ENCODE results near the gene GPC6. TPM values are rescaled to one million over a fixed set of nuclear protein-coding genes. Genes with fewer than 3 reads are reported as not detected.

GPC6 gene
- total RNA-seq, 1 donor from 2014 or later: 16.1 TPM

DNA sequence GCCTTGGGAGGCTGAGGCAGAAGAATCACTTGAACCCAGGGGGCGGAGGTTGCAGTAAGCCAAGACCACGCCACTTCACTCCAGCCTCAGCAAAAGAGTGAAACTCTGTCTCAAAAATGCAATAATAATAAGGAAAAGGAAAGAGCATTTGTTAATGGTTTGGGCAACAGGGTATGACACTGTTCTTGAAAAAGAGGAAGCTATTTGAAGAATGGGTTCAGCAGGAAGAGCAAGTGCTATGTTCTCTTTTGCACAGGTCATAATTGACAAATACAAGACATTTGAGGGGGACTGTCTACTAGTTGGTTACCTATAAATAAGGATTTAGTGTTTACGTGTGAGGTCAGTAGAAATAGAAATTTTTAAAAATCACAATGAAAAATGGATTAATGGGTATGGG lies 1034.6 kb downstream of the GPC6 start:
- peaks cover 5% of the 10 kb centered on the region for H3K4me1 Mint-ChIP-seq (ENCODE audit: unreplicated experiment)

DNA sequence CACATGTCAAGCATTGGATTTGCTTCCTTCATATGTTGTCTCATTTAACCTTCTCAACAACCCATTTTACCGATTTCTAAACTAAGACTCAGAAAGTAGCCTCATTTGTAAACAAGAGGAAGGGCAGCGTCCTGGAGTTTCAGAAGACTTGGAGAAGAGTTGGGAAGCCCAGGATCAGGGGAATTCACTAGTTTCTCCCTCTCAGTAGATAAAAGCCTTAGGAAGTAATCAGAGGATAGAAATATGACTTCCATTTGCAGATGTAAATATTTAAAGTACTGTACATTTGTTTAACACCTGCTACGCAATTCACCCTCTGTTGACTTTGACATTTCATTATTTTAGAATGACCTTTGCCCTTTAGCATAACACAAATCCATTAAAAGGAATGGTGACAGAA lies 1036.4 kb downstream of the GPC6 start:
- Mint-ChIP-seq H3K36me3 (ENCODE audit: low read depth, unreplicated experiment) (no peaks in the 10 kb centered on the region), H3K27me3 (ENCODE audit: unreplicated experiment) (no peaks in the 10 kb centered on the region), H3K9me3 (ENCODE audit: unreplicated experiment) (no peaks in the 10 kb centered on the region), H3K4me3 (ENCODE audit: unreplicated experiment) (no peak overlapping the region), H3K27ac (ENCODE audit: unreplicated experiment) (no peak overlapping the region), H3K4me1 (ENCODE audit: unreplicated experiment) (peaks cover 5% of the 10 kb centered on the region)
- TF ChIP-seq, protein P1, sequence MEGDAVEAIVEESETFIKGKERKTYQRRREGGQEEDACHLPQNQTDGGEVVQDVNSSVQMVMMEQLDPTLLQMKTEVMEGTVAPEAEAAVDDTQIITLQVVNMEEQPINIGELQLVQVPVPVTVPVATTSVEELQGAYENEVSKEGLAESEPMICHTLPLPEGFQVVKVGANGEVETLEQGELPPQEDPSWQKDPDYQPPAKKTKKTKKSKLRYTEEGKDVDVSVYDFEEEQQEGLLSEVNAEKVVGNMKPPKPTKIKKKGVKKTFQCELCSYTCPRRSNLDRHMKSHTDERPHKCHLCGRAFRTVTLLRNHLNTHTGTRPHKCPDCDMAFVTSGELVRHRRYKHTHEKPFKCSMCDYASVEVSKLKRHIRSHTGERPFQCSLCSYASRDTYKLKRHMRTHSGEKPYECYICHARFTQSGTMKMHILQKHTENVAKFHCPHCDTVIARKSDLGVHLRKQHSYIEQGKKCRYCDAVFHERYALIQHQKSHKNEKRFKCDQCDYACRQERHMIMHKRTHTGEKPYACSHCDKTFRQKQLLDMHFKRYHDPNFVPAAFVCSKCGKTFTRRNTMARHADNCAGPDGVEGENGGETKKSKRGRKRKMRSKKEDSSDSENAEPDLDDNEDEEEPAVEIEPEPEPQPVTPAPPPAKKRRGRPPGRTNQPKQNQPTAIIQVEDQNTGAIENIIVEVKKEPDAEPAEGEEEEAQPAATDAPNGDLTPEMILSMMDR (IDR thresholded peaks at IDR 0.05; ENCODE audit: unreplicated experiment): no peak
- DNase-seq (ENCODE audit: low spot score): no peak

More for the DNA sequence above, 1034.6 kb downstream of the GPC6 start:
- Mint-ChIP-seq H3K4me3 (ENCODE audit: unreplicated experiment) (no peak overlapping the region), H3K36me3 (ENCODE audit: low read depth, unreplicated experiment) (no peaks in the 10 kb centered on the region), H3K27ac (ENCODE audit: unreplicated experiment) (no peak overlapping the region), H3K27me3 (ENCODE audit: unreplicated experiment) (no peaks in the 10 kb centered on the region), H3K9me3 (ENCODE audit: unreplicated experiment) (no peaks in the 10 kb centered on the region)
- TF ChIP-seq, protein P1 (IDR thresholded peaks at IDR 0.05; ENCODE audit: unreplicated experiment): no peak
- DNase-seq (ENCODE audit: low spot score): no peak

DNA sequence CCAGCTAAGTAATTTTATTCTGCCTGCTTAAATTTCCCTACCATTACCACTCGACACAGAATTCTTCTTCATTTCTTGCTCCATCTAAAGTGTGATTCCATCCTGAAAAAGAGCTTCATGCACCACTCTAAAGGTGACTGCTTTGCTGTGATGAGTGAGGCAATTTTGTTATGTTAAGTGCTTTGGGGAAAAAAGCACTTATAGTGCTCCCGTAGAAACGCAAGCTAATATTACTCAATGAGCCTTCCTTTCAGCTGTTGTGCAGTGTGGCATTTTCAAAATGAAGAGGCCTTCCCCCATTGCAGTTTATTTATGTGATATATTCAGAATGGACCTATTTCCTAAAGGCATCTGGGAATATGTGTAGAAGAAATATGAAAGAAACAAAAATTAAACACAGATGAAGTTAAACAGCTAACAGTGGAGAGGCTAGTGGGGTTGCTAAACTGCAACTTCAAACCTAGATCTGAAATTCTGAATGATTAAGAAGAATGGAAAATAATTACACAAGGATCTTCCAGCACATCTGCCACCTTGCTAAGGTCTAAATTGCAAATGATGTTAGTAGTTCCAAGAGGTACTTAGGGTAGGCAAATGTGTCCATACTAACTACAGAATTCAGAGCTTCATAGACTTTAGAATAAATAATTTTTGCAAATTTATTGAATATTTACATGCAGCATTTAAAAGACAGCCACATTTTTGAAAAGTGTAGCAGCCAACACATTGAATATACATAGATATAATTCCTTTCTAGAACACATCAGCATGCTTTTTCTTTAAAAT lies 1041.2 kb downstream of the GPC6 start:
- TF ChIP-seq, protein P1 (IDR thresholded peaks at IDR 0.05; ENCODE audit: unreplicated experiment): no peak
- Mint-ChIP-seq H3K4me1 (ENCODE audit: unreplicated experiment) (no peaks in the 10 kb centered on the region), H3K9me3 (ENCODE audit: unreplicated experiment) (no peaks in the 10 kb centered on the region), H3K4me3 (ENCODE audit: unreplicated experiment) (no peak overlapping the region), H3K36me3 (ENCODE audit: low read depth, unreplicated experiment) (no peaks in the 10 kb centered on the region), H3K27ac (ENCODE audit: unreplicated experiment) (no peak overlapping the region), H3K27me3 (ENCODE audit: unreplicated experiment) (peaks cover 2% of the 10 kb centered on the region)
- no peak for DNase-seq (ENCODE audit: low spot score)

DNA sequence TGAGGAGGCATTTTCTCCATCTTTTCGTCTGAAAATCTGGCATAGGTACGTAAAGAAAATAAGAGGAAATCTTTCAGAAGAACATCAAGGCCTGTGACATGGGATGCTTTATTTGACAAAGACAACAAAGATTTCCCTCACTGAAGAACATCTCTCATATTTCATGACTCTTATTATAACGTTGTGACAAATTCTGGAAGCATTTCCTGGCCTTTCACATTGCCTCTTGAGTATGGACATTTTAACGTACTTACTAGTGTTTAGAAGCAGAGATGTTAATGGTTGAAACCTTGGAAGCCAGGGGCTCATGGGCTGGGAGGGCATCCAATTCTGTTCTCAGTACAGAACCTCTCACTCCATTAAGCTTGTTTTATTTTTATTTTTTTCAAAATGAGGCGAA lies 1042.1 kb downstream of the GPC6 start:
- H3K4me1 Mint-ChIP-seq (ENCODE audit: unreplicated experiment): no peaks in the 10 kb centered on the region
- DNase-seq (ENCODE audit: low spot score): no peak
- H3K9me3 Mint-ChIP-seq (ENCODE audit: unreplicated experiment): no peaks in the 10 kb centered on the region
- TF ChIP-seq, protein P1 (IDR thresholded peaks at IDR 0.05; ENCODE audit: unreplicated experiment): no peak
- peaks cover 2% of the 10 kb centered on the region for H3K27me3 Mint-ChIP-seq (ENCODE audit: unreplicated experiment)
- no peak overlapping the region for H3K4me3 Mint-ChIP-seq (ENCODE audit: unreplicated experiment)
- H3K27ac Mint-ChIP-seq (ENCODE audit: unreplicated experiment): no peak overlapping the region
- no peaks in the 10 kb centered on the region for H3K36me3 Mint-ChIP-seq (ENCODE audit: low read depth, unreplicated experiment)

DNA sequence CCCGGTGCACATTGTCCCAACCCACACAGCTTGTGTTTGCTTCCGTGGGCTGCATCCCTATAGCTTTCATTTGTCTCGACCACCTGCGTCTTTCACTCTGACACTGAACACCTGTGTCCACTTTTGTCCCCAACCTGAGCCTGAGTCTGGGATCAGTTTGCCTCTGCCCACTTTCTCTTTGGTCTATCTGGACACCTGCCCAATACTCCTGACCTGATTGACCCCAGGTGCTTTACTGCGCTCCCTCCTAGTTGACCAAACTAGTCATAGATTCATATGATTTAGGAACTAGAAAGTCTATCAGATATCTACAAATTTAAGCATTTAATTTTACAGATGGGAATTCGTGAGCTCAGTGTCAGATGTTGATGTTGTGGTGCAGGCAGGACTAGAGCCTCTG lies 1043.0 kb downstream of the GPC6 start:
- Mint-ChIP-seq H3K36me3 (ENCODE audit: low read depth, unreplicated experiment) (no peaks in the 10 kb centered on the region), H3K9me3 (ENCODE audit: unreplicated experiment) (no peaks in the 10 kb centered on the region), H3K27ac (ENCODE audit: unreplicated experiment) (no peak overlapping the region), H3K4me1 (ENCODE audit: unreplicated experiment) (no peaks in the 10 kb centered on the region), H3K4me3 (ENCODE audit: unreplicated experiment) (no peak overlapping the region), H3K27me3 (ENCODE audit: unreplicated experiment) (peaks cover 2% of the 10 kb centered on the region)
- TF ChIP-seq, protein P1 (IDR thresholded peaks at IDR 0.05; ENCODE audit: unreplicated experiment): no peak
- DNase-seq (ENCODE audit: low spot score): no peak

Measured in endothelial cell (in vitro differentiated cells).